ENCODE data around the gene HIVEP3. TPM values are rescaled to one million over a fixed set of nuclear protein-coding genes. Genes with fewer than 3 reads are reported as not detected.

The HIVEP3 gene
- total RNA-seq, 1 experiment from 2014 or later: 1.2 TPM

GRCh38 chr1:41670217-41670957, 248.3 kb downstream of the HIVEP3 start:
- ChIA-PET POLR2A (no interaction called here), CTCF (interaction anchor here (0.5 kb wide), 1 partner anchor 464 kb away, joined by 3 read pairs; no protein-coding TSS in a partner anchor)
- intact Hi-C loops (cut with micrococcal nuclease): loop anchor here (5.0 kb wide), 1 partner anchor 112 kb away; no protein-coding TSS in a partner anchor
- Mint-ChIP-seq H3K36me3 (ENCODE audit: insufficient read depth, unreplicated experiment) (peaks cover 7% of the 10 kb centered on the region), H3K27me3 (ENCODE audit: insufficient read depth, unreplicated experiment) (no peaks in the 10 kb centered on the region), H3K27ac (ENCODE audit: low read depth, unreplicated experiment) (peak overlapping the region; percentile 97), H3K4me3 (ENCODE audit: unreplicated experiment) (no peak overlapping the region), H3K9me3 (ENCODE audit: unreplicated experiment) (no peaks in the 10 kb centered on the region), H3K4me1 (ENCODE audit: insufficient read depth, unreplicated experiment) (peaks cover 70% of the 10 kb centered on the region)
- TF ChIP-seq CTCF (IDR thresholded peaks at IDR 0.05; ENCODE audit: unreplicated experiment): no peak
- no TSS peak for BruUV-seq (replicated peaks)
- peak; percentile 61 for DNase-seq (ENCODE audit: unreplicated experiment)

DNA sequence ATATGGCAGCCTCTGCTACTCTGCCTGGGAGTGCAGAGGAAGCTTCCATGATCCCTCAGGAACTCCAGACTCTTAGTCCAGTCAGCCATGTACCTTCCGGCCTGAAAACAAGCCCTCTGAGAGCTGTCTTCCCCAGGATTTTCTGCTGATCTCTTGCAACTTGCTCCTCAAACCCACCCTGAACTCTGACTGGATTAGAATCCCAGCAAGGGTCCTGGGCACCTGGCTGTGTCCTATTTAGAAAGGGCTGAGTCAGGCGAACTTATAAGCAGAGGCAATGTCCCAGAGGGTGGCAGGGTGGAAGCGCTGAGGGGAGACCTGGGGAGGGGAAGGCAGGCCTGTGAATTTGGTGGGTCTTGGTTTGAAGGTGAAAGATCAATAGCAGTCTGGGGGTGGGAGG, 249.8 kb downstream of the HIVEP3 start:
- Mint-ChIP-seq H3K27ac (ENCODE audit: low read depth, unreplicated experiment) (peak overlapping the region; percentile 81), H3K4me3 (ENCODE audit: unreplicated experiment) (no peak overlapping the region), H3K9me3 (ENCODE audit: unreplicated experiment) (no peaks in the 10 kb centered on the region), H3K36me3 (ENCODE audit: insufficient read depth, unreplicated experiment) (peaks cover 6% of the 10 kb centered on the region), H3K4me1 (ENCODE audit: insufficient read depth, unreplicated experiment) (peaks cover 80% of the 10 kb centered on the region), H3K27me3 (ENCODE audit: insufficient read depth, unreplicated experiment) (no peaks in the 10 kb centered on the region)
- ChIA-PET CTCF (interaction anchor here (0.6 kb wide), 1 partner anchor 127 kb away, joined by 3 read pairs; no protein-coding TSS in a partner anchor), POLR2A (no interaction called here)
- intact Hi-C loops (cut with micrococcal nuclease): no loop called here
- DNase-seq (ENCODE audit: unreplicated experiment): no peak
- BruUV-seq (replicated peaks): no TSS peak
- TF ChIP-seq CTCF (IDR thresholded peaks at IDR 0.05; ENCODE audit: unreplicated experiment): no peak

GRCh38 chr1:41668054-41668660, 250.6 kb downstream of the HIVEP3 start:
- Mint-ChIP-seq H3K4me1 (ENCODE audit: insufficient read depth, unreplicated experiment) (peaks cover 79% of the 10 kb centered on the region), H3K27ac (ENCODE audit: low read depth, unreplicated experiment) (peak overlapping the region; percentile 81), H3K4me3 (ENCODE audit: unreplicated experiment) (no peak overlapping the region), H3K9me3 (ENCODE audit: unreplicated experiment) (no peaks in the 10 kb centered on the region), H3K36me3 (ENCODE audit: insufficient read depth, unreplicated experiment) (no peaks in the 10 kb centered on the region), H3K27me3 (ENCODE audit: insufficient read depth, unreplicated experiment) (no peaks in the 10 kb centered on the region)
- DNase-seq (ENCODE audit: unreplicated experiment): no peak
- CTCF ChIA-PET: interaction anchor here (0.6 kb wide), 1 partner anchor 152 kb away, joined by 3 read pairs; no protein-coding TSS in a partner anchor
- TF ChIP-seq CTCF (IDR thresholded peaks at IDR 0.05; ENCODE audit: unreplicated experiment): no peak
- POLR2A ChIA-PET: interaction anchor here (0.6 kb wide), 1 partner anchor 28 kb away, joined by 3 read pairs; no protein-coding TSS in a partner anchor
- intact Hi-C loops (cut with micrococcal nuclease): no loop called here
- no TSS peak for BruUV-seq (replicated peaks)

GRCh38 chr1:41666981-41667631, 251.6 kb downstream of the HIVEP3 start:
- no TSS peak for BruUV-seq (replicated peaks)
- no peak for TF ChIP-seq CTCF (IDR thresholded peaks at IDR 0.05; ENCODE audit: unreplicated experiment)
- Mint-ChIP-seq H3K4me3 (ENCODE audit: unreplicated experiment) (no peak overlapping the region), H3K9me3 (ENCODE audit: unreplicated experiment) (no peaks in the 10 kb centered on the region), H3K27ac (ENCODE audit: low read depth, unreplicated experiment) (peak overlapping the region; percentile 81), H3K27me3 (ENCODE audit: insufficient read depth, unreplicated experiment) (no peaks in the 10 kb centered on the region), H3K36me3 (ENCODE audit: insufficient read depth, unreplicated experiment) (no peaks in the 10 kb centered on the region), H3K4me1 (ENCODE audit: insufficient read depth, unreplicated experiment) (peaks cover 72% of the 10 kb centered on the region)
- DNase-seq (ENCODE audit: unreplicated experiment): peak; percentile 50
- intact Hi-C loops (cut with micrococcal nuclease): no loop called here
- CTCF ChIA-PET: interaction anchor here (0.6 to 1.5 kb wide), 2 partner anchors 14 to 151 kb away, joined by 3 read pairs; no protein-coding TSS in a partner anchor
- POLR2A ChIA-PET: interaction anchor here (0.6 to 1.9 kb wide), 2 partner anchors 106 to 976 kb away, joined by 3 to 6 read pairs; partner anchors contain the start of gene NFYC

All from MCF 10A (cell line).